NCI-H1417 treated with DMSO at 0.1 percent for 48 hours (cell line): ENCODE data around the gene CAPN10.

ENCODE experiments used
- DNase-seq: peaks from one replicate; lab custom pipeline; 2025; lab: John Stamatoyannopoulos, UW

CAPN10 gene

GRCh38 chr2:240574386-240575100, 12.0 kb upstream of the CAPN10 start:
- DNase-seq: no peak

- no peak for DNase-seq
These were observed 11.2 kb upstream of the CAPN10 start for GRCh38 chr2:240575101-240575965.

GRCh38 chr2:240576036-240576435, 10.5 kb upstream of the CAPN10 start:
- DNase-seq: no peak

- DNase-seq: no peak
These were observed 9.9 kb upstream of the CAPN10 start for GRCh38 chr2:240576436-240577205.

GRCh38 chr2:240577281-240578109, 9.0 kb upstream of the CAPN10 start:
- no peak for DNase-seq

GRCh38 chr2:240578110-240578450, 8.5 kb upstream of the CAPN10 start:
- no peak for DNase-seq

- no peak for DNase-seq
These were observed 8.0 kb upstream of the CAPN10 start for GRCh38 chr2:240578488-240578887.

GRCh38 chr2:240579071-240579762, 7.3 kb upstream of the CAPN10 start:
- DNase-seq: no peak

GRCh38 chr2:240579771-240580614, 6.5 kb upstream of the CAPN10 start:
- no peak for DNase-seq

- no peak for DNase-seq
These were observed 4.7 kb upstream of the CAPN10 start for GRCh38 chr2:240581811-240582210.

- no peak for DNase-seq
These were observed 3.8 kb upstream of the CAPN10 start for GRCh38 chr2:240582781-240583180.

- no peak for DNase-seq
These were observed 2.8 kb upstream of the CAPN10 start for GRCh38 chr2:240583774-240584173.

GRCh38 chr2:240584486-240585031, 2.0 kb upstream of the CAPN10 start:
- no peak for DNase-seq

GRCh38 chr2:240585101-240585500, 1.4 kb upstream of the CAPN10 start:
- no peak for DNase-seq

GRCh38 chr2:240585681-240586197, 795 bp upstream of the CAPN10 start:
- DNase-seq: no peak

GRCh38 chr2:240586919-240587800, 626 bp downstream of the CAPN10 start:
- DNase-seq: no peak

- DNase-seq: no peak
These were observed 1.6 kb downstream of the CAPN10 start for GRCh38 chr2:240588006-240588655.

GRCh38 chr2:240588669-240589068, 2.1 kb downstream of the CAPN10 start:
- no peak for DNase-seq
